GM12891 (cell line): ENCODE results near the gene ELOVL6.

ENCODE experiments used
- PAX5 ChIP-seq: IDR thresholded peaks from 2 replicates; pipeline ENCODE4 v1.6.1; 2011; ENCODE audit warnings: low read length, moderate library complexity, mild to moderate bottlenecking; ENCODE audit not compliant: insufficient read depth, severe bottlenecking
- POLR2A ChIP-seq: IDR thresholded peaks from 2 replicates; pipeline ENCODE4 v1.6.1; 2011; ENCODE audit warnings: low read depth, low read length, control low read depth
- POLR2AphosphoS5 ChIP-seq: IDR thresholded peaks from 2 replicates; pipeline ENCODE4 v1.6.1; 2011; ENCODE audit warnings: low read depth, low read length, control low read depth
- TAF1 ChIP-seq: IDR thresholded peaks from 2 replicates; pipeline ENCODE4 v1.6.1; 2011; ENCODE audit warnings: low read depth, low read length, control low read depth

GRCh38 chr4:110183058-110183457 lies 15.4 kb downstream of the ELOVL6 start:
- no peak for TF ChIP-seq TAF1
- TF ChIP-seq POLR2A: no peak
- TF ChIP-seq PAX5: no peak
- no peak for TF ChIP-seq POLR2AphosphoS5
